Prostate gland (tissue), 2 donors: Measurements from ENCODE around the gene RECK.

Experiments
- POLR2A ChIP-seq: fragments of 450-650 bp; IDR thresholded peaks from one replicate; pipeline ENCODE4 v1.6.1; 2016; ENCODE audit warnings: antibody characterized with exemption, mild to moderate bottlenecking
- POLR2AphosphoS5 ChIP-seq: sonication (generic); formaldehyde crosslinking; IDR thresholded peaks from one replicate; pipeline ENCODE4 v1.6.1; 2017; ENCODE audit warnings: antibody characterized with exemption
- TF ChIP-seq, protein P1 (sequence below), 4 experiments: fragments of 200-600 bp in 2 of 4; fragments of 450-650 bp in 2 of 4; sonication (generic) in 2 of 4; IDR thresholded peaks; 1 replicate in 3 of 4; 2 replicates in 1 of 4; pipeline ENCODE4 v1.5.1; 2016 to 2019; ENCODE audit warnings: antibody characterized with exemption in 4 of 4, mild to moderate bottlenecking in 2 of 4, moderate library complexity in 2 of 4

DNA sequence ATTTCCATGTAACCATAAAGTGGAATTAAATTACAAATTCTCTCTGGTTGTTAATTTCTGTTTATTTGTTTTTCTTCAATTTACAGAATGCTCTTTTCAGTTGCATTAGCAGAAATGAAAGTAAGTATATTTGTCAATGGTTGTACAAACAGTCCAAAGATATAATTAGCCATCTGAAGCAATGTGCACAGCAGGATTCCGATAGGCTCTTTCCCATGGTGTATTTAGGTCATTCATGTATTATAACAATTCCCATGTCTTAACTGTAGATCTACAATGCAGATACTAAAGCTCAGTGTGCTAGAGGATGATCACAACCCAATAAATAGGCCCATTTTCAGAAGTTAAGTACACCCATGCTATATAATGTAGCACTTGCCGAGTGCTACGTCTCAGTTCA, 43.8 kb downstream of the RECK start:
- TF ChIP-seq, protein P1, sequence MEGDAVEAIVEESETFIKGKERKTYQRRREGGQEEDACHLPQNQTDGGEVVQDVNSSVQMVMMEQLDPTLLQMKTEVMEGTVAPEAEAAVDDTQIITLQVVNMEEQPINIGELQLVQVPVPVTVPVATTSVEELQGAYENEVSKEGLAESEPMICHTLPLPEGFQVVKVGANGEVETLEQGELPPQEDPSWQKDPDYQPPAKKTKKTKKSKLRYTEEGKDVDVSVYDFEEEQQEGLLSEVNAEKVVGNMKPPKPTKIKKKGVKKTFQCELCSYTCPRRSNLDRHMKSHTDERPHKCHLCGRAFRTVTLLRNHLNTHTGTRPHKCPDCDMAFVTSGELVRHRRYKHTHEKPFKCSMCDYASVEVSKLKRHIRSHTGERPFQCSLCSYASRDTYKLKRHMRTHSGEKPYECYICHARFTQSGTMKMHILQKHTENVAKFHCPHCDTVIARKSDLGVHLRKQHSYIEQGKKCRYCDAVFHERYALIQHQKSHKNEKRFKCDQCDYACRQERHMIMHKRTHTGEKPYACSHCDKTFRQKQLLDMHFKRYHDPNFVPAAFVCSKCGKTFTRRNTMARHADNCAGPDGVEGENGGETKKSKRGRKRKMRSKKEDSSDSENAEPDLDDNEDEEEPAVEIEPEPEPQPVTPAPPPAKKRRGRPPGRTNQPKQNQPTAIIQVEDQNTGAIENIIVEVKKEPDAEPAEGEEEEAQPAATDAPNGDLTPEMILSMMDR (IDR thresholded peaks at IDR 0.05) = no peak
- TF ChIP-seq POLR2A (no peak), POLR2AphosphoS5 (no peak)
